22Rv1 (cell line): ENCODE results near the gene HDGFL3.
A peak's percentile ranks its signal among the peaks of the same experiment; 100 is the strongest.
"Not testable (repeated sequence)": the region's sequence is repeated elsewhere in the genome, so short reads cannot be mapped to it uniquely, and the experiment has no call there.

Experiments used
- H3K27ac ChIP-seq: fragments of 450-650 bp; 2 replicates; pipeline ENCODE4 v1.5.1; 2017
- CTCF ChIP-seq: fragments of 450-650 bp; IDR thresholded peaks from 2 replicates; pipeline ENCODE4 v1.5.1; 2017; ENCODE audit warnings: mild to moderate bottlenecking
- ZFX ChIP-seq: fragments of 450-650 bp; IDR thresholded peaks from 2 replicates; pipeline ENCODE4 v1.6.1; 2017; ENCODE audit warnings: antibody characterized with exemption, borderline replicate concordance

Gene HDGFL3

DNA sequence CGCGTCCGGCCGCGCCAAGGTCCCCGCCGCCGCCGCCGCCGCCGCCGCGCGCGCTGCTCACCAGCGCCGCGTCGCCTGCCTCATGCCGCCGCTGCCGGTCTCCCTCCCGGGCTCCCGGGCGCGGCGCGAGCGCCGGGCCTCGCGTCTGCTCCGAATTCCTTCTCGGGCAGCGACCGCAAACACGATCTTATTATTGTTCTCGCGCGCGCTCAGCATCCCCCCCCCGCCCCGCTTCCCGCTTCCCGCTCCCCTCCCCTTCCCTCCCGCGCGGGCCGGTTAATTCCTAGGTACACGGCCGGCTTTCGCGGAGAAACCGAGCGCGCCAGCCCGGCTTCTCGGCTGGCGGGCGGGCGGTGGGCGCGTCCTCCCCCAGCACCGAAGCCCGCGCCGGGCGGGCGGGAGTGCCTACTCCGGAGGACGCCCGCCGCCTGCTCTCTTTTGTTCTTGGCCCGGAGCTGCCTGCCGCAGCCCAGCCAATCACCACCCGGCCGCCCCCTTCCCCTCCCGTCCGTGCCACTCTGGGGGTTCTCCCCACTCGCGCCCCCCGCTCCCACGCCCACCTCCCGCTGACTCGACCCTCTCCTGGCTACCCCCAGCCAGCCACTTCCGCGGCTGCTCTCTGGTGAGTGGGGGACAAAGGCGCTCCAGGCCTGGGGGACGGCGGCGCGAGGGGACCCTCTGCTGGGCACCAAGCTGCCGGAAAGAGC is at the start of gene HDGFL3:
Gene HDGFL3, minus strand, starts transcription at position 164 of the 707 bp plus-strand sequence. CDS start 409 bp downstream, outside the sequence.
- peak within 1 kb of the TSS; percentile 48; the same call in 1 of the 2 replicates for H3K27ac ChIP-seq

DNA sequence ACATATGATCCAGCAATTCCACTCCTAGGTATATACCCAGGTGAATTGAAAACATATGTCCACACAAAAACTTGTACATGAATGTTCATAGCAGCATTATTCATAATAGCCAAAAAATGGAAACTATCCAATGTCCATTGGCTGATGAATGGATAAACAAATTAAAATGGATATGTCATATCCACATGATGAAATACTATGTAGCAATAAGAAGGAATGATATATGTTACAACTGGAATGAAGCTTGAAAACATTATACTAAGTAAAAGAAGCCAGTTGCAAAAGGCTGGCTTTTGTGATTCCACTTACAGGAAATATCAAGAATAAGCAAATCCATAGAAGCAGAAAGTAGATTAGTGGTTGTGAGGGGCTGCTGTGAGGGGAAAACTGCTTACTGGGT is 43.2 kb upstream of the HDGFL3 start:
- H3K27ac ChIP-seq, result no peak overlapping the region
- no peak for TF ChIP-seq ZFX
- TF ChIP-seq CTCF, result no peak

More for the DNA sequence above, at the start of gene HDGFL3:
- TF ChIP-seq CTCF, result no peak
- no peak for TF ChIP-seq ZFX

- TF ChIP-seq CTCF (no peak), ZFX (no peak)
Observed at GRCh38 chr15:83249030-83249343, 41.4 kb upstream of the HDGFL3 start.

GRCh38 chr15:83248151-83249029 is 40.8 kb upstream of the HDGFL3 start:
- TF ChIP-seq ZFX, result no peak
- peak; percentile 85 for TF ChIP-seq CTCF
- H3K27ac ChIP-seq, result no peak overlapping the region

More at GRCh38 chr15:83249030-83249343, 41.4 kb upstream of the HDGFL3 start:
- H3K27ac ChIP-seq, result no peak overlapping the region

DNA sequence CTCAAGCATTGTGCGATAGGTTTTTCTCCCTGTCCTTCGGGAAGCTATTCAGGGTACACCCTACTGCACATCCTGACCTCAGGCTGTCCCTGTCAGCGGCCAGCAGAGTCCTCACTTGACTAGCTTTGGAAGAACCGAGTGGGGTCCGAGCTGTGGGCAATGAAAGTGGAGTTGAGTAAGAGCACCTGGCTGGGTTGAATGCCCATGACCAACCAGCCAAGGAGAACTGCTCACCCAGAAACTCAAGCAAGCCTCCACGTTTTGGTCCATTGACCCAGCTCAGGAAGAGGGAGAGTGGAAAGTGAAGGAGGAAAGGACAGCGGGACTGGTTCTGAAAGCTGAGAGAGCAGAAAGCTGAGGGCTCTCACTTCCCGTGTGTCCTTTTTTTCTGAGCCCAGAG is 36.0 kb upstream of the HDGFL3 start:
- TF ChIP-seq CTCF (no peak), ZFX (no peak)
- no peak overlapping the region for H3K27ac ChIP-seq

DNA sequence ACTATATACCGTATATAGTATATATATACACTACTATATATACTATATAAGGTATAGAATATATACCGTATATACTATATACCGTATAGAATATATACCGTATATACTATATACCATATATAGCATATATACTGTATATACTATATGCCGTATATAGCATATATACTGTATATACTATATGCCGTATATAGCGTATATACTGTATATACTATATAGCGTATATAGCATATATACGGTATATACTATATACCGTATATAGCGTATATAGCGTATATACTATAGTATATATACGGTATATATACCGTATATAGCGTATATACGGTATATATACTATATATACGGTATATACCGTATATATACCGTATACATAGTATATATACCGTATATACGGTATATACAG is 22.6 kb upstream of the HDGFL3 start:
- TF ChIP-seq ZFX, result no peak
- no peak for TF ChIP-seq CTCF
- H3K27ac ChIP-seq, result no peak overlapping the region

GRCh38 chr15:83225449-83225848 is 17.8 kb upstream of the HDGFL3 start:
- TF ChIP-seq CTCF (no peak), ZFX (no peak)
- H3K27ac ChIP-seq, result no peak overlapping the region

DNA sequence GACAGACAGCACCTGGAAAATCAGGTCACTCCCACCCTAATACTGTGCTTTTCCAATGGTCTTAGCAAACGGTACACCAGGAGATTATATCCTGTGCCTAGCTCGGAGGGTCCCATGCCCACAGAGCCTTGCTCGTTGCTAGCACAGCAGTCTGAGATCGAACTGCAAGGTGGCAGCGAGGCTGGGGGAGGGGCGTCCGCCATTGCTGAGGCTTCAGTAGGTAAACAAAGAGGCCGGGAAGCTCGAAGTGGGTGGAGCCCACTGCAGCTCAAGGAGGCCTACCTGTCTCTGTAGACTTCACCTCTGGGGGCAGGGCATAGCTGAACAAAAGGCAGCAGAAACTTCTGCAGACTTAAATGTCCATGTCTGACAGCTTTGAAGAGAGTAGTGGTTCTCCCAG is 14.2 kb upstream of the HDGFL3 start:
- not testable (repeated sequence) for H3K27ac ChIP-seq
